ENCODE measurements around the gene BIRC2. TPM values are rescaled to one million over a fixed set of nuclear protein-coding genes. Genes with fewer than 3 reads are reported as not detected.
"Not testable (repeated sequence)": the region's sequence is repeated elsewhere in the genome, so short reads cannot be mapped to it uniquely, and the experiment has no call there.

BIRC2 gene
- total RNA-seq, 2 donors from 2014 or later = 41.4 to 47.0 TPM

- Mint-ChIP-seq H3K9me3 (no peaks in the 10 kb centered on the region), H3K4me1 (ENCODE audit: low read depth in 2 of 2) (peaks cover 15 to 24% of the 10 kb centered on the region in 2 donors), H3K27me3 (no peaks in the 10 kb centered on the region), H3K36me3 (peaks cover 56% of the 10 kb centered on the region), H3K4me3 (no peak overlapping the region), H3K27ac (peak overlapping the region in 1 of 2 donors; percentile 3)
- ATAC-seq = peak in 1 of 2 donors; percentile 65
- DNase-seq (ENCODE audit: low spot score) = no peak
These were observed 21.5 kb downstream of the BIRC2 start for GRCh38 chr11:102368472-102368871.

GRCh38 chr11:102374633-102375424 lies 27.8 kb downstream of the BIRC2 start:
- H3K27ac Mint-ChIP-seq; ATAC-seq; DNase-seq (ENCODE audit: low spot score); H3K4me3 Mint-ChIP-seq; H3K9me3 Mint-ChIP-seq; H3K27me3 Mint-ChIP-seq: not testable (repeated sequence)
- Mint-ChIP-seq H3K36me3 (peaks cover 21% of the 10 kb centered on the region), H3K4me1 (ENCODE audit: low read depth in 2 of 2) (peaks cover 11 to 17% of the 10 kb centered on the region in 2 donors)

- Mint-ChIP-seq H3K27me3 (no peaks in the 10 kb centered on the region), H3K27ac (no peak overlapping the region), H3K36me3 (peaks cover 24% of the 10 kb centered on the region), H3K4me1 (ENCODE audit: low read depth in 2 of 2) (peaks cover 11 to 18% of the 10 kb centered on the region in 2 donors), H3K9me3 (no peaks in the 10 kb centered on the region), H3K4me3 (no peak overlapping the region)
- DNase-seq (ENCODE audit: low spot score) (no peak), ATAC-seq (no peak)
These were observed 28.8 kb downstream of the BIRC2 start for GRCh38 chr11:102375720-102376399.

- ATAC-seq = no peak
- H3K9me3 Mint-ChIP-seq = no peaks in the 10 kb centered on the region
- H3K4me3 Mint-ChIP-seq = no peak overlapping the region
- peaks cover 5 to 14% of the 10 kb centered on the region in 2 donors for H3K4me1 Mint-ChIP-seq (ENCODE audit: low read depth in 2 of 2)
- H3K36me3 Mint-ChIP-seq = peaks cover 21% of the 10 kb centered on the region
- no peak for DNase-seq (ENCODE audit: low spot score)
- H3K27me3 Mint-ChIP-seq = no peaks in the 10 kb centered on the region
- H3K27ac Mint-ChIP-seq = no peak overlapping the region
These were observed 30.9 kb downstream of the BIRC2 start for GRCh38 chr11:102377891-102378290.

GRCh38 chr11:102378818-102379217 lies 31.8 kb downstream of the BIRC2 start:
- ATAC-seq (no peak), DNase-seq (ENCODE audit: low spot score) (no peak)
- peaks cover 5 to 14% of the 10 kb centered on the region in 2 donors for H3K4me1 Mint-ChIP-seq (ENCODE audit: low read depth in 2 of 2)
- H3K4me3 Mint-ChIP-seq = no peak overlapping the region
- H3K9me3 Mint-ChIP-seq = no peaks in the 10 kb centered on the region
- peaks cover 21% of the 10 kb centered on the region for H3K36me3 Mint-ChIP-seq
- H3K27ac Mint-ChIP-seq = no peak overlapping the region
- no peaks in the 10 kb centered on the region for H3K27me3 Mint-ChIP-seq

- peaks cover 0 to 3% of the 10 kb centered on the region in 2 donors for H3K4me1 Mint-ChIP-seq (ENCODE audit: low read depth in 2 of 2)
- no peak overlapping the region for H3K27ac Mint-ChIP-seq
- H3K36me3 Mint-ChIP-seq = peaks cover 15% of the 10 kb centered on the region
- no peaks in the 10 kb centered on the region for H3K9me3 Mint-ChIP-seq
- no peaks in the 10 kb centered on the region for H3K27me3 Mint-ChIP-seq
- DNase-seq (ENCODE audit: low spot score) = no peak
- no peak for ATAC-seq
- H3K4me3 Mint-ChIP-seq = no peak overlapping the region
These were observed 35.4 kb downstream of the BIRC2 start for GRCh38 chr11:102382384-102382783.

- Mint-ChIP-seq H3K27me3 (no peaks in the 10 kb centered on the region), H3K9me3 (no peaks in the 10 kb centered on the region), H3K36me3 (peaks cover 17% of the 10 kb centered on the region), H3K4me1 (ENCODE audit: low read depth in 2 of 2) (peaks cover 0 to 6% of the 10 kb centered on the region in 2 donors), H3K4me3 (no peak overlapping the region), H3K27ac (peak overlapping the region in 1 of 2 donors; percentile 0)
- ATAC-seq (no peak), DNase-seq (ENCODE audit: low spot score) (no peak)
These were observed 36.8 kb downstream of the BIRC2 start for GRCh38 chr11:102383839-102384238.

GRCh38 chr11:102384419-102385079 lies 37.5 kb downstream of the BIRC2 start:
- H3K36me3 Mint-ChIP-seq = peaks cover 13% of the 10 kb centered on the region
- H3K27me3 Mint-ChIP-seq = no peaks in the 10 kb centered on the region
- ATAC-seq = no peak
- H3K4me1 Mint-ChIP-seq (ENCODE audit: low read depth in 2 of 2) = peaks cover 0 to 6% of the 10 kb centered on the region in 2 donors
- no peaks in the 10 kb centered on the region for H3K9me3 Mint-ChIP-seq
- no peak overlapping the region for H3K4me3 Mint-ChIP-seq
- DNase-seq (ENCODE audit: low spot score) = no peak
- H3K27ac Mint-ChIP-seq = no peak overlapping the region

- H3K27ac Mint-ChIP-seq = no peak overlapping the region
These were observed 38.3 kb downstream of the BIRC2 start for GRCh38 chr11:102385085-102386007.

GRCh38 chr11:102386136-102386734 lies 39.2 kb downstream of the BIRC2 start:
- Mint-ChIP-seq H3K27ac (no peak overlapping the region), H3K36me3 (peaks cover 6% of the 10 kb centered on the region), H3K27me3 (no peaks in the 10 kb centered on the region), H3K4me1 (ENCODE audit: low read depth in 2 of 2) (peaks cover 0 to 8% of the 10 kb centered on the region in 2 donors), H3K9me3 (no peaks in the 10 kb centered on the region), H3K4me3 (no peak overlapping the region)
- ATAC-seq (no peak), DNase-seq (ENCODE audit: low spot score) (no peak)

More at GRCh38 chr11:102385085-102386007, 38.3 kb downstream of the BIRC2 start:
- no peaks in the 10 kb centered on the region for H3K9me3 Mint-ChIP-seq
- H3K27me3 Mint-ChIP-seq = no peaks in the 10 kb centered on the region
- DNase-seq (ENCODE audit: low spot score) (no peak), ATAC-seq (no peak)
- peaks cover 0 to 7% of the 10 kb centered on the region in 2 donors for H3K4me1 Mint-ChIP-seq (ENCODE audit: low read depth in 2 of 2)
- H3K4me3 Mint-ChIP-seq = no peak overlapping the region
- H3K36me3 Mint-ChIP-seq = peaks cover 13% of the 10 kb centered on the region

GRCh38 chr11:102387043-102387781 lies 40.2 kb downstream of the BIRC2 start:
- Mint-ChIP-seq H3K9me3 (no peaks in the 10 kb centered on the region), H3K4me1 (ENCODE audit: low read depth in 2 of 2) (peaks cover 0 to 11% of the 10 kb centered on the region in 2 donors), H3K4me3 (no peak overlapping the region), H3K27me3 (no peaks in the 10 kb centered on the region), H3K27ac (no peak overlapping the region), H3K36me3 (peaks cover 6% of the 10 kb centered on the region)
- DNase-seq (ENCODE audit: low spot score) (no peak), ATAC-seq (no peak)

- H3K4me1 Mint-ChIP-seq (ENCODE audit: low read depth in 2 of 2) = peaks cover 0 to 18% of the 10 kb centered on the region in 2 donors
- no peaks in the 10 kb centered on the region for H3K9me3 Mint-ChIP-seq
- H3K27ac Mint-ChIP-seq = no peak overlapping the region
- DNase-seq (ENCODE audit: low spot score) (no peak), ATAC-seq (no peak)
- no peaks in the 10 kb centered on the region for H3K27me3 Mint-ChIP-seq
- peaks cover 6% of the 10 kb centered on the region for H3K36me3 Mint-ChIP-seq
- no peak overlapping the region for H3K4me3 Mint-ChIP-seq
These were observed 42.2 kb downstream of the BIRC2 start for GRCh38 chr11:102389253-102389652.

Data from natural killer cell treated with Interleukin-12 subunit alpha and Interleukin-12 subunit beta and Interleukin-15 and Interleukin-18, amount 100 ng/mL, for 72 hours (primary cell).